Ectodermal cell (in vitro differentiated cells): ENCODE results near the gene SUV39H2.
"Not testable (repeated sequence)": the region's sequence is repeated elsewhere in the genome, so short reads cannot be mapped to it uniquely, and the experiment has no call there.

Experiments
- H3K27ac ChIP-seq: 2 replicates; pipeline ENCODE4 v1.7.0; 2013; ENCODE audit warnings: mild to moderate bottlenecking, low read depth, low read length; ENCODE audit not compliant: insufficient read depth, poor library complexity, severe bottlenecking
- H3K27me3 ChIP-seq: 2 replicates; pipeline ENCODE4 v1.7.0; 2013; ENCODE audit warnings: mild to moderate bottlenecking, low read length; ENCODE audit not compliant: insufficient read depth, control insufficient read depth, poor library complexity, severe bottlenecking
- H3K36me3 ChIP-seq: one replicate; pipeline ENCODE4 v1.7.0; 2013; ENCODE audit warnings: low read length; ENCODE audit not compliant: control insufficient read depth, insufficient read depth
- H3K4me1 ChIP-seq: one replicate; pipeline ENCODE4 v1.7.0; 2013; ENCODE audit warnings: low read length; ENCODE audit not compliant: control insufficient read depth, insufficient read depth
- H3K4me3 ChIP-seq: 2 replicates; pipeline ENCODE4 v1.7.0; 2013; ENCODE audit warnings: low read depth, low read length, control low read depth; ENCODE audit not compliant: insufficient read depth
- H3K9me3 ChIP-seq: 2 replicates; pipeline ENCODE4 v1.7.0; 2013; ENCODE audit warnings: mild to moderate bottlenecking, low read length, moderate library complexity; ENCODE audit not compliant: control insufficient read depth
- WGBS, 2 experiments: methylation state at CpG; one replicate each; pipeline ENCODE4 v1.1.7; 2013; ENCODE audit warnings: missing lambda C conversion rate in 2 of 2; 5-methylcytosine and 5-hydroxymethylcytosine counted together

SUV39H2 gene

GRCh38 chr10:14844948-14845347 is 33.7 kb upstream of the SUV39H2 start:
- no peak overlapping the region for H3K27ac ChIP-seq
- no peak overlapping the region for H3K4me3 ChIP-seq
- no peaks in the 10 kb centered on the region for H3K27me3 ChIP-seq
- peaks cover 21% of the 10 kb centered on the region for H3K36me3 ChIP-seq
- WGBS, 2 experiments: 100% methylated on average over 1 of the region's 2 CpGs; no CpG with 5 or more reads in 1 of the 2 experiments
- H3K4me1 ChIP-seq: no peaks in the 10 kb centered on the region
- H3K9me3 ChIP-seq: no peaks in the 10 kb centered on the region

GRCh38 chr10:14852236-14852635 is 26.4 kb upstream of the SUV39H2 start:
- no peaks in the 10 kb centered on the region for H3K4me1 ChIP-seq
- no peaks in the 10 kb centered on the region for H3K9me3 ChIP-seq
- H3K27me3 ChIP-seq: no peaks in the 10 kb centered on the region
- no peak overlapping the region for H3K27ac ChIP-seq
- H3K4me3 ChIP-seq: no peak overlapping the region
- WGBS, 2 experiments: 95 to 97% methylated on average over 3 of the region's 3 CpGs
- H3K36me3 ChIP-seq: peaks cover 3% of the 10 kb centered on the region

GRCh38 chr10:14855453-14855852 is 23.2 kb upstream of the SUV39H2 start:
- Histone ChIP-seq H3K27me3 (no peaks in the 10 kb centered on the region), H3K4me1 (no peaks in the 10 kb centered on the region), H3K27ac (no peak overlapping the region), H3K4me3 (no peak overlapping the region), H3K36me3 (peaks cover 6% of the 10 kb centered on the region), H3K9me3 (no peaks in the 10 kb centered on the region)
- 78 to 92% methylated on average over 1 of the region's 1 CpG for WGBS, 2 experiments

- Histone ChIP-seq H3K27ac (no peak overlapping the region), H3K4me3 (no peak overlapping the region), H3K9me3 (no peaks in the 10 kb centered on the region), H3K27me3 (no peaks in the 10 kb centered on the region), H3K4me1 (no peaks in the 10 kb centered on the region), H3K36me3 (peaks cover 10% of the 10 kb centered on the region)
- WGBS, 2 experiments: 84 to 100% methylated on average over 4 of the region's 6 CpGs
Observed at GRCh38 chr10:14858338-14858960, 20.2 kb upstream of the SUV39H2 start.

GRCh38 chr10:14859043-14859442 is 19.6 kb upstream of the SUV39H2 start:
- H3K36me3 ChIP-seq: peaks cover 10% of the 10 kb centered on the region

GRCh38 chr10:14859775-14860174 is 18.9 kb upstream of the SUV39H2 start:
- Histone ChIP-seq H3K4me1 (no peaks in the 10 kb centered on the region), H3K36me3 (peaks cover 10% of the 10 kb centered on the region), H3K27ac (no peak overlapping the region), H3K9me3 (no peaks in the 10 kb centered on the region), H3K27me3 (no peaks in the 10 kb centered on the region), H3K4me3 (no peak overlapping the region)

More at GRCh38 chr10:14859043-14859442, 19.6 kb upstream of the SUV39H2 start:
- H3K4me3 ChIP-seq: no peak overlapping the region
- H3K27ac ChIP-seq: no peak overlapping the region
- no peaks in the 10 kb centered on the region for H3K9me3 ChIP-seq
- no peaks in the 10 kb centered on the region for H3K4me1 ChIP-seq
- H3K27me3 ChIP-seq: no peaks in the 10 kb centered on the region
- WGBS, 2 experiments: 88 to 91% methylated on average over 5 of the region's 5 CpGs

- Histone ChIP-seq H3K4me3 (no peak overlapping the region), H3K4me1 (no peaks in the 10 kb centered on the region), H3K27ac (no peak overlapping the region), H3K36me3 (peaks cover 10% of the 10 kb centered on the region), H3K9me3 (no peaks in the 10 kb centered on the region), H3K27me3 (no peaks in the 10 kb centered on the region)
- WGBS, 2 experiments: 95 to 96% methylated on average over 1 of the region's 1 CpG
Observed at GRCh38 chr10:14860791-14861190, 17.9 kb upstream of the SUV39H2 start.

GRCh38 chr10:14864466-14864865 is 14.2 kb upstream of the SUV39H2 start:
- not testable (repeated sequence) for H3K27me3 ChIP-seq, H3K27ac ChIP-seq, H3K4me3 ChIP-seq, H3K36me3 ChIP-seq, H3K4me1 ChIP-seq, H3K9me3 ChIP-seq
- 90 to 97% methylated on average over 5 of the region's 6 CpGs for WGBS, 2 experiments

GRCh38 chr10:14864871-14865270 is 13.8 kb upstream of the SUV39H2 start:
- not testable (repeated sequence) for H3K4me1 ChIP-seq, H3K27ac ChIP-seq, H3K9me3 ChIP-seq, H3K36me3 ChIP-seq, H3K27me3 ChIP-seq, H3K4me3 ChIP-seq
- 78 to 85% methylated on average over 1 of the region's 3 CpGs for WGBS, 2 experiments

- Histone ChIP-seq H3K27me3 (no peaks in the 10 kb centered on the region), H3K9me3 (no peaks in the 10 kb centered on the region), H3K4me1 (no peaks in the 10 kb centered on the region), H3K27ac (no peak overlapping the region), H3K4me3 (no peak overlapping the region), H3K36me3 (no peaks in the 10 kb centered on the region)
- 95% methylated on average over 1 to 2 of the region's 2 CpGs for WGBS, 2 experiments
Observed at GRCh38 chr10:14873090-14873760, 5.4 kb upstream of the SUV39H2 start.
